ENCODE data around the gene AGTR1. TPM values are rescaled to one million over a fixed set of nuclear protein-coding genes. Genes with fewer than 3 reads are reported as not detected.

Gene AGTR1
- total and polyA plus RNA-seq, 8 donors, result 0.56 to 2.6 (median 0.82) TPM

GRCh38 chr3:148736086-148736485, 38.4 kb downstream of the AGTR1 start:
- Histone ChIP-seq H3K4me3 (peak overlapping the region in 1 of 4 donors; percentile 13), H3K9me3 (no peaks in the 10 kb centered on the region), H3K36me3 (no peaks in the 10 kb centered on the region), H3K27me3 (no peaks in the 10 kb centered on the region), H3K4me1 (peaks cover 13 to 39% (median 22%) of the 10 kb centered on the region in 3 donors), H3K27ac (peak overlapping the region; percentile 24 to 87 (median 63))
- ATAC-seq (peak; percentile 61 to 71 (median 65)), FAIRE-seq (no peak), DNase-seq (peak in 1 of 6 donors; percentile 35)
- no peak for TF ChIP-seq CTCF (IDR thresholded peaks at IDR 0.05)
- 34 to 41% methylated on average over 3 of the region's 3 CpGs for WGBS, 2 donors
- intact Hi-C loops (cut with DNase I), result loop anchor here in 2 of 3 donors (5.0 to 10.0 kb wide), 2 partner anchors 91 to 99 kb away; partner anchors contain the start of gene CPB1 (in 1 of the 2)

- H3K27ac ChIP-seq, result peak overlapping the region in 3 of 4 donors; percentile 24 to 87 (median 82)
- H3K9me3 ChIP-seq, result no peaks in the 10 kb centered on the region
- FAIRE-seq (no peak), ATAC-seq (peak; percentile 8 to 32 (median 25)), DNase-seq (peak in 2 of 6 donors; percentile 27 to 28)
- TF ChIP-seq CTCF (IDR thresholded peaks at IDR 0.05), result no peak
- no peaks in the 10 kb centered on the region for H3K27me3 ChIP-seq
- WGBS, 2 donors, result 33 to 42% methylated on average over 2 of the region's 2 CpGs
- no peak overlapping the region for H3K4me3 ChIP-seq
- H3K36me3 ChIP-seq, result no peaks in the 10 kb centered on the region
- H3K4me1 ChIP-seq, result peaks cover 13 to 39% (median 22%) of the 10 kb centered on the region in 3 donors
- intact Hi-C loops (cut with DNase I), result loop anchor here in 2 of 3 donors (5.0 to 10.0 kb wide), 2 partner anchors 90 to 98 kb away; partner anchors contain the start of gene CPB1 (in 1 of the 2)
Observed at GRCh38 chr3:148737104-148737530, 39.4 kb downstream of the AGTR1 start.

GRCh38 chr3:148739720-148740119, 42.0 kb downstream of the AGTR1 start:
- ATAC-seq (peak; percentile 39 to 57 (median 48)), FAIRE-seq (no peak)

GRCh38 chr3:148740291-148740690, 42.6 kb downstream of the AGTR1 start:
- no peaks in the 10 kb centered on the region for H3K9me3 ChIP-seq
- H3K36me3 ChIP-seq, result no peaks in the 10 kb centered on the region
- DNase-seq (no peak), ATAC-seq (no peak), FAIRE-seq (no peak)
- no peak overlapping the region for H3K4me3 ChIP-seq
- 28 to 46% methylated on average over 2 of the region's 2 CpGs for WGBS, 2 donors
- H3K27me3 ChIP-seq, result no peaks in the 10 kb centered on the region
- intact Hi-C loops (cut with DNase I), result no loop called here
- TF ChIP-seq CTCF (IDR thresholded peaks at IDR 0.05), result no peak
- H3K27ac ChIP-seq, result peak overlapping the region; percentile 11 to 87 (median 37)
- peaks cover 6 to 27% (median 15%) of the 10 kb centered on the region in 3 donors for H3K4me1 ChIP-seq

More at GRCh38 chr3:148739720-148740119, 42.0 kb downstream of the AGTR1 start:
- no peaks in the 10 kb centered on the region for H3K36me3 ChIP-seq
- H3K4me3 ChIP-seq, result no peak overlapping the region
- H3K9me3 ChIP-seq, result no peaks in the 10 kb centered on the region
- intact Hi-C loops (cut with DNase I), result loop anchor here in 2 of 3 donors (5.0 to 10.0 kb wide), 2 partner anchors 88 to 95 kb away; partner anchors contain the start of gene CPB1 (in 1 of the 2)
- WGBS, 2 donors, result 30 to 38% methylated on average over 1 of the region's 1 CpG
- H3K27ac ChIP-seq, result peak overlapping the region; percentile 11 to 87 (median 37)
- H3K27me3 ChIP-seq, result no peaks in the 10 kb centered on the region
- peak; percentile 37 to 67 (median 59) for DNase-seq
- TF ChIP-seq CTCF (IDR thresholded peaks at IDR 0.05), result no peak
- H3K4me1 ChIP-seq, result peaks cover 6 to 31% (median 15%) of the 10 kb centered on the region in 3 donors

- H3K27ac ChIP-seq, result peak overlapping the region in 2 of 4 donors; percentile 3 to 87
- FAIRE-seq, result no peak
- peak in 3 of 4 donors; percentile 47 to 84 (median 65) for ATAC-seq
- WGBS, 2 donors, result 73 to 83% methylated on average over 10 of the region's 10 CpGs
- H3K4me3 ChIP-seq, result no peak overlapping the region
- peak in 4 of 6 donors; percentile 51 to 76 (median 60) for DNase-seq
- intact Hi-C loops (cut with DNase I), result no loop called here
- H3K36me3 ChIP-seq, result no peaks in the 10 kb centered on the region
- peaks cover 6 to 19% (median 15%) of the 10 kb centered on the region in 3 donors for H3K4me1 ChIP-seq
- H3K27me3 ChIP-seq, result no peaks in the 10 kb centered on the region
- TF ChIP-seq CTCF (IDR thresholded peaks at IDR 0.05), result no peak
- H3K9me3 ChIP-seq, result no peaks in the 10 kb centered on the region
Observed at GRCh38 chr3:148741219-148741618, 43.5 kb downstream of the AGTR1 start.
